Cardiac muscle cell (in vitro differentiated cells and primary cell): ENCODE data around the gene SETX. TPM values are rescaled to one million over a fixed set of nuclear protein-coding genes. Genes with fewer than 3 reads are reported as not detected.

ENCODE experiments used
- DNase-seq, 2 donors: peaks; one replicate each; pipeline versions ENCODE4 v3.0.0 to v3.0.0-alpha.2; 2010 to 2017; ENCODE audit warnings: low read depth in 1 of 2, low spot score in 1 of 2
- H3K27ac ChIP-seq: fragments of 200-600 bp; sonication (generic); 2 replicates; pipeline ENCODE4 v1.5.1; 2016
- H3K27me3 ChIP-seq: fragments of 200-600 bp; sonication (generic); 2 replicates; pipeline ENCODE4 v1.6.0; 2016; ENCODE audit warnings: control low read depth
- H3K36me3 ChIP-seq: fragments of 200-600 bp; sonication (generic); 2 replicates; pipeline ENCODE4 v1.5.1; 2016; ENCODE audit warnings: control low read depth
- H3K4me1 ChIP-seq: fragments of 200-600 bp; sonication (generic); 2 replicates; pipeline ENCODE4 v1.8.1; 2017; ENCODE audit warnings: low read depth, mild to moderate bottlenecking, mixed run types
- H3K4me3 ChIP-seq: fragments of 200-600 bp; sonication (generic); 2 replicates; pipeline ENCODE4 v1.5.1; 2016; ENCODE audit warnings: mild to moderate bottlenecking
- H3K9me3 ChIP-seq: fragments of 200-600 bp; sonication (generic); 2 replicates; pipeline ENCODE4 v1.5.1; 2017; ENCODE audit warnings: low read depth, mild to moderate bottlenecking, control low read depth
- polyA plus RNA-seq: library from polyadenylated mRNA; unstranded; fragments of >200 nt; fragmentation: Nextera tagmentation; extraction: Ambion mirVana; gene quantifications from 2 replicates; pipeline ENCODE4 v1.2.1, GENCODE V29; 2016
- total RNA-seq: library from RNA; depleted of rRNA; stranded (reverse); fragments of >200 nt; gene quantifications from 2 replicates; pipeline ENCODE4 v1.2.3, GENCODE V29; 2016
- TF ChIP-seq, protein P1 (sequence below): IDR thresholded peaks from 2 replicates; pipeline ENCODE4 v1.5.1; 2012; ENCODE audit warnings: low read depth, mild to moderate bottlenecking, low read length

SETX gene
- total and polyA plus RNA-seq, 2 experiments from 2014 or later: 16.2 to 34.0 TPM

GRCh38 chr9:132235125-132235524, 119.7 kb downstream of the SETX start:
- Histone ChIP-seq H3K4me3 (no peak overlapping the region), H3K27ac (no peak overlapping the region), H3K4me1 (peaks cover 4% of the 10 kb centered on the region), H3K36me3 (no peaks in the 10 kb centered on the region), H3K9me3 (no peaks in the 10 kb centered on the region), H3K27me3 (no peaks in the 10 kb centered on the region)
- DNase-seq: no peak
- TF ChIP-seq, protein P1, sequence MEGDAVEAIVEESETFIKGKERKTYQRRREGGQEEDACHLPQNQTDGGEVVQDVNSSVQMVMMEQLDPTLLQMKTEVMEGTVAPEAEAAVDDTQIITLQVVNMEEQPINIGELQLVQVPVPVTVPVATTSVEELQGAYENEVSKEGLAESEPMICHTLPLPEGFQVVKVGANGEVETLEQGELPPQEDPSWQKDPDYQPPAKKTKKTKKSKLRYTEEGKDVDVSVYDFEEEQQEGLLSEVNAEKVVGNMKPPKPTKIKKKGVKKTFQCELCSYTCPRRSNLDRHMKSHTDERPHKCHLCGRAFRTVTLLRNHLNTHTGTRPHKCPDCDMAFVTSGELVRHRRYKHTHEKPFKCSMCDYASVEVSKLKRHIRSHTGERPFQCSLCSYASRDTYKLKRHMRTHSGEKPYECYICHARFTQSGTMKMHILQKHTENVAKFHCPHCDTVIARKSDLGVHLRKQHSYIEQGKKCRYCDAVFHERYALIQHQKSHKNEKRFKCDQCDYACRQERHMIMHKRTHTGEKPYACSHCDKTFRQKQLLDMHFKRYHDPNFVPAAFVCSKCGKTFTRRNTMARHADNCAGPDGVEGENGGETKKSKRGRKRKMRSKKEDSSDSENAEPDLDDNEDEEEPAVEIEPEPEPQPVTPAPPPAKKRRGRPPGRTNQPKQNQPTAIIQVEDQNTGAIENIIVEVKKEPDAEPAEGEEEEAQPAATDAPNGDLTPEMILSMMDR: no peak

DNA sequence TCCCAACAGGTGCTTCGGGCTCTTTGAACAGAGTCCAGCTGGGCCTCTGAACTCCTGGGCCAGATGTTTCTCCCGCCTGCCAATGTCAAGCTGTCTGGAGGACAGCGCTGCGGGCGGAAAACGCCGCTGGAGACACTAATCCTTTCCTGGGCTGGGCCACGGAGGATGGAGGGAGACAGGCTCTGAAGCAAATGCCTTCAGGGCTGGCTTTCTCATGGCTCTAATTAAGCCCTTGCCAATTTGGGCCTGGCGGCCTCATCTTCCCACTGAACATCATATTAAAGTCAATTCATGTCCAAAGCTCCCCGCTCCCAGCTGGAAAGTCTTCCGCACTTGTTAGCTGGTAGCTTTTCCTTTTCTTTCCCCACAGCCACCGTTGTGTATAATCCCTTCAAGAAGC, 120.3 kb downstream of the SETX start:
- H3K9me3 ChIP-seq: no peaks in the 10 kb centered on the region
- H3K27me3 ChIP-seq: no peaks in the 10 kb centered on the region
- TF ChIP-seq, protein P1: no peak
- no peak for DNase-seq
- peaks cover 4% of the 10 kb centered on the region for H3K4me1 ChIP-seq
- no peak overlapping the region for H3K4me3 ChIP-seq
- H3K36me3 ChIP-seq: no peaks in the 10 kb centered on the region
- H3K27ac ChIP-seq: no peak overlapping the region

DNA sequence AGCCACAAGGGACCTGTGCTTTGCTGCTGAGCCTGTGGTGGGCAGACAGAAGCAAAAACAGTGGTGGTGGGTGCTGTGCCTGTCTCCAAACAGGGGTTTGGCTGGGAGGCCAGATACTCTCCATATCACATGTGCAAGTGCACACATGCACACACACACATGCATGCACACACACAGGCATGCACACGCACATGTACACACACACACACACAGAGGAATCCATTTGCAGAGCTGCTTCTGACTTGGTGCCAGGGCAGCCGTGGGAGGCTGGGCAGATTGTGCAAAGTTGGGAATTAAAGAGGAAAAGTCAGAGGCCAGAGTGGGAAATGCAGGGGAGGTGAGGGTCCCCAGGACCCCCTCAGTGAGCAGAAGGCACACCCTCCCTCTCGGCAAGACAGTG, 121.6 kb downstream of the SETX start:
- no peak overlapping the region for H3K27ac ChIP-seq
- DNase-seq: no peak
- no peaks in the 10 kb centered on the region for H3K9me3 ChIP-seq
- H3K27me3 ChIP-seq: no peaks in the 10 kb centered on the region
- no peaks in the 10 kb centered on the region for H3K36me3 ChIP-seq
- TF ChIP-seq, protein P1: no peak
- peaks cover 4% of the 10 kb centered on the region for H3K4me1 ChIP-seq
- no peak overlapping the region for H3K4me3 ChIP-seq

DNA sequence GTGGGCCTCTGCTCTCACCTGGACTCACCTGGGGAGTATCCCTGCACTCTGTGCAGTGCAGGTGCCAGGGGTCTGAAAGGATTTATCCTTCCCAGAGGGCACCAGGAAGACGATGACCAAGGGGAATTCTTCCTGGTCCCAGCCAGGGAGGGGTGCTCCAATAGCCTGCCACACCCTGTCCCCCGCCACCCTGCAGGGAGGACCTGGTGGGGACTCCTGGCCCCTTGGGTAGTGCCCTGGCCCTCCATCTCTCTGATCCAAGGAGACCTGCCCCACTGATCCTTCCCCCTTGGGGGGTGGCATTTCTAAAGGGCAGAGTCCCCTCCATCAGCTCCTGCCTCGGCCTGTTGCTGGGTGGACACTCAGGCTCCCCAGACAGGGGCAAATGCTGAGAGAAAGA, 122.3 kb downstream of the SETX start:
- H3K36me3 ChIP-seq: no peaks in the 10 kb centered on the region
- H3K9me3 ChIP-seq: no peaks in the 10 kb centered on the region
- DNase-seq: no peak
- no peaks in the 10 kb centered on the region for H3K27me3 ChIP-seq
- TF ChIP-seq, protein P1: no peak
- H3K4me3 ChIP-seq: no peak overlapping the region
- peaks cover 4% of the 10 kb centered on the region for H3K4me1 ChIP-seq
- H3K27ac ChIP-seq: no peak overlapping the region

DNA sequence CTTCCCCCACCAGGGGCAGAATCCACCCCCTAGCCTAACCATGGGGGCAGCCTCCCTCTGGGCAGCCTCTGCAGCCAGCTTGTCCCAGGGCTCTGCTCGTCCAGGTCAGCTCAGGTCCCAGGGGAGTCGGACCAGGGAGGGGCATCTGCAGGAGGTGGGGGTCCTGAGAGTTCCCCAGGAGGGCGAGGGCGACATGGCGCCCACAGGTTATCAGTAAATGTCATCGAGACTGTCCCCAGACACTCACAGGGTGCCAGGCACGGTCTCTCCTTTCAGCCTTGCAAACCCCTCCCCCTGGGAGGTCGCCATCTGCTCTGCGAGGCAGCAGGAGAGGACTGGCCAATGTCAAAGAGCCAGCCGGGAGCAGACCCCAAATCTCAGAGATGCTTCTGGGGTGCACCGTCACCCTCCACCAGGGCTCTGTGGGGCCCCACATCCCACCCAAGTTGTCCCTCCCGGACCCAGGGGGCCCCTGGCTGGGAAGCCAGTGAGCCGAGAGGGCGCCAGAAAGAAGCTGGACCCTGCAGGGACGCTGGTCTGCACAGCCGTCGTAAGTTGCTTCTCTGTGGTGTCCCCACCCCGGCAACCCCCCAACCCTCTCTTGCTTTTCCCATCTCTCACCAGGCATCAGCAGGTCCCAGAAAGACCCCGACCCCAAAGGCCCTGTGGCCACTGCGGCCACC, 123.6 kb downstream of the SETX start:
- Histone ChIP-seq H3K9me3 (no peaks in the 10 kb centered on the region), H3K27ac (no peak overlapping the region), H3K36me3 (no peaks in the 10 kb centered on the region), H3K27me3 (no peaks in the 10 kb centered on the region), H3K4me1 (peaks cover 4% of the 10 kb centered on the region), H3K4me3 (no peak overlapping the region)
- DNase-seq: no peak
- TF ChIP-seq, protein P1: no peak
